CD4-positive, alpha-beta T cell (primary cell): ENCODE results near the gene TBC1D26. TPM values are rescaled to one million over a fixed set of nuclear protein-coding genes. Genes with fewer than 3 reads are reported as not detected.
"Not testable (repeated sequence)": the region's sequence is repeated elsewhere in the genome, so short reads cannot be mapped to it uniquely, and the experiment has no call there.

ENCODE experiments used
- ATAC-seq: fragments of 200-7000 bp; cut with Tn5 transposase; one replicate; pipeline ENCODE4 v1.10.0; 2022; ENCODE audit warnings: mild to moderate bottlenecking; ENCODE audit not compliant: poor library complexity
- CTCF ChIA-PET: fragments of 350-600 bp; sonication (Branson Sonifier 250); formaldehyde crosslinking; loops from one replicate; lab custom pipeline; 2021; ENCODE audit warnings: antibody characterized with exemption, inconsistent platforms; lab: Charles Lee
- POLR2A ChIA-PET: fragments of 350-600 bp; sonication (Branson Sonifier 250); formaldehyde crosslinking; loops from one replicate; lab custom pipeline; 2021; ENCODE audit warnings: antibody characterized with exemption, inconsistent platforms; lab: Charles Lee
- DNase-seq, 14 experiments: peaks; one replicate each; pipeline ENCODE4 v3.0.0-alpha.2; 2013 to 2020; ENCODE audit warnings: mixed read lengths in 2 of 14
- H3K27ac ChIP-seq, 2 donors: one replicate each; pipeline versions ENCODE4 v1.5.1 to v1.7.0; 2013; ENCODE audit warnings: low read length in 2 of 2, low read depth in 1 of 2, mild to moderate bottlenecking in 1 of 2
- H3K27me3 ChIP-seq, 2 experiments: 1 replicate in 1 of 2; 2 replicates in 1 of 2; pipeline versions ENCODE4 v1.6.1 to v1.7.0; 2013; ENCODE audit warnings: low read length in 2 of 2, control low read depth in 1 of 2, mild to moderate bottlenecking in 1 of 2, moderate library complexity in 1 of 2; ENCODE audit not compliant: insufficient read depth in 2 of 2, control insufficient read depth in 1 of 2
- H3K36me3 ChIP-seq: one replicate; pipeline ENCODE4 v1.6.1; 2013; ENCODE audit warnings: low read length, control low read depth; ENCODE audit not compliant: insufficient read depth
- H3K4me1 ChIP-seq: one replicate; pipeline ENCODE4 v1.6.1; 2013; ENCODE audit warnings: low read length, control low read depth; ENCODE audit not compliant: insufficient read depth
- H3K4me3 ChIP-seq: one replicate; pipeline ENCODE4 v1.5.1; 2013; ENCODE audit warnings: mild to moderate bottlenecking, low read length, moderate library complexity
- H3K9me3 ChIP-seq, 2 experiments: 1 replicate in 1 of 2; 2 replicates in 1 of 2; pipeline versions ENCODE4 v1.6.1 to v1.7.0; 2013; ENCODE audit warnings: low read length in 2 of 2, mild to moderate bottlenecking in 2 of 2, control low read depth in 1 of 2, moderate library complexity in 1 of 2; ENCODE audit not compliant: control insufficient read depth in 1 of 2, insufficient read depth in 1 of 2
- H3K27ac Mint-ChIP-seq: one replicate; pipeline ENCODE4 v1.8.0; 2020; ENCODE audit warnings: mixed read lengths
- H3K27me3 Mint-ChIP-seq: one replicate; pipeline ENCODE4 v1.8.0; 2021; ENCODE audit warnings: mixed read lengths
- H3K36me3 Mint-ChIP-seq: one replicate; pipeline ENCODE4 v1.8.0; 2021; ENCODE audit warnings: low read depth, mixed read lengths
- H3K4me1 Mint-ChIP-seq: one replicate; pipeline ENCODE4 v1.8.0; 2021; ENCODE audit warnings: low read depth, mixed read lengths
- H3K4me3 Mint-ChIP-seq: one replicate; pipeline ENCODE4 v1.8.0; 2020; ENCODE audit warnings: mild to moderate bottlenecking, mixed read lengths
- H3K9me3 Mint-ChIP-seq: one replicate; pipeline ENCODE4 v1.8.0; 2020; ENCODE audit warnings: mixed read lengths
- intact Hi-C, 2 experiments: fragments of 100-400 bp; cut with DNase I in 1 of 2; cut with micrococcal nuclease in 1 of 2; formaldehyde crosslinking; loops; one replicate each; pipeline versions ENCODE4 v1.15.1 to v1.9.0; 2023 to 2025; cut with DNase I, micrococcal nuclease
- total RNA-seq, 174 experiments: library from RNA in 2 of 174; stranded (reverse) in 2 of 174; gene quantifications; one replicate each; pipeline ENCODE4 v1.2.3 and lab custom pipeline; 2021 to 2026

Gene TBC1D26
- total RNA-seq, 2 experiments from 2014 or later: not detected

- Mint-ChIP-seq H3K4me1 (peaks cover 23% of the 10 kb centered on the region), H3K4me3 (peak overlapping the region; percentile 94), H3K36me3 (peaks cover 32% of the 10 kb centered on the region), H3K27ac (peak overlapping the region; percentile 92)
- H3K27me3 Mint-ChIP-seq, H3K9me3 Mint-ChIP-seq, H3K36me3 ChIP-seq, intact Hi-C loops, H3K4me1 ChIP-seq, CTCF ChIA-PET, H3K9me3 ChIP-seq, POLR2A ChIA-PET, H3K27me3 ChIP-seq: not testable (repeated sequence)
- ATAC-seq: peak; percentile 7
- peak in 1 of 14 experiments; percentile 26 for DNase-seq
- peak overlapping the region; percentile 60 for H3K4me3 ChIP-seq
- H3K27ac ChIP-seq: peak overlapping the region; percentile 53 to 74
These were observed 32.1 kb upstream of the TBC1D26 start for GRCh38 chr17:15699937-15700336.

GRCh38 chr17:15704239-15704638, 27.8 kb upstream of the TBC1D26 start:
- H3K4me1 Mint-ChIP-seq: peaks cover 15% of the 10 kb centered on the region
- H3K27ac ChIP-seq, H3K27ac Mint-ChIP-seq, H3K27me3 Mint-ChIP-seq, POLR2A ChIA-PET, intact Hi-C loops, H3K27me3 ChIP-seq, ATAC-seq, DNase-seq, H3K4me1 ChIP-seq, H3K4me3 Mint-ChIP-seq, H3K4me3 ChIP-seq, H3K9me3 Mint-ChIP-seq, CTCF ChIA-PET: not testable (repeated sequence)
- peaks cover 20 to 26% of the 10 kb centered on the region in 2 experiments for H3K9me3 ChIP-seq
- peaks cover 23% of the 10 kb centered on the region for H3K36me3 ChIP-seq
- peaks cover 74% of the 10 kb centered on the region for H3K36me3 Mint-ChIP-seq

DNA sequence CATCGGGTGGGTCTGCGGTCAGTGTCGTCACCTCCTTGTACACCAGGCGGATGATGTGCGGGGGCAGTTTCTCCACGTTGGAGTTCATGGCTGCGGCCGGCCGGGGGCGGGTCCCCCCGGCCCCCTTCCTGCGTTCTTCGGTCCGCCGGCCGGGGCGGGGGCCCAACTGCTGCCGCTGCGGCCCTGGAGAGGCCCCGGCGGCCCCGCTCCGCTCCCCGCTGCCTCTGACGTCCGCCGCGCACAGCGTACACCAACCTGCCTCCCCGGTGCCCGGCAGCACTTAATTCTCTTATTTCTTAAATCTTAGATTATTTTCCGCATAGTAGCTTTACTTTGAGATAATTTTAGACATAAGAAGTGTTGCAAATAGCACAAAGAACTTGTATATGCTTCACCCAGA, 27.3 kb upstream of the TBC1D26 start:
- POLR2A ChIA-PET, CTCF ChIA-PET, H3K9me3 Mint-ChIP-seq: not testable (repeated sequence)

GRCh38 chr17:15708879-15709278, 23.2 kb upstream of the TBC1D26 start:
- POLR2A ChIA-PET, ATAC-seq, H3K4me1 ChIP-seq, CTCF ChIA-PET, H3K27ac ChIP-seq, H3K27me3 Mint-ChIP-seq, H3K27me3 ChIP-seq, H3K4me3 Mint-ChIP-seq, intact Hi-C loops, H3K4me1 Mint-ChIP-seq, DNase-seq, H3K27ac Mint-ChIP-seq, H3K9me3 Mint-ChIP-seq, H3K4me3 ChIP-seq: not testable (repeated sequence)
- Histone ChIP-seq H3K9me3 (peaks cover 32% of the 10 kb centered on the region in 2 experiments), H3K36me3 (peaks cover 25% of the 10 kb centered on the region)
- H3K36me3 Mint-ChIP-seq: peaks cover 90% of the 10 kb centered on the region

More for the DNA sequence above, 27.3 kb upstream of the TBC1D26 start:
- H3K27me3 ChIP-seq, ATAC-seq, H3K4me3 Mint-ChIP-seq, H3K4me1 Mint-ChIP-seq, H3K4me3 ChIP-seq, DNase-seq, H3K4me1 ChIP-seq, H3K27me3 Mint-ChIP-seq, H3K27ac ChIP-seq, H3K27ac Mint-ChIP-seq, intact Hi-C loops: not testable (repeated sequence)
- peaks cover 75% of the 10 kb centered on the region for H3K36me3 Mint-ChIP-seq
- H3K36me3 ChIP-seq: peaks cover 23% of the 10 kb centered on the region
- H3K9me3 ChIP-seq: peaks cover 20 to 26% of the 10 kb centered on the region in 2 experiments

DNA sequence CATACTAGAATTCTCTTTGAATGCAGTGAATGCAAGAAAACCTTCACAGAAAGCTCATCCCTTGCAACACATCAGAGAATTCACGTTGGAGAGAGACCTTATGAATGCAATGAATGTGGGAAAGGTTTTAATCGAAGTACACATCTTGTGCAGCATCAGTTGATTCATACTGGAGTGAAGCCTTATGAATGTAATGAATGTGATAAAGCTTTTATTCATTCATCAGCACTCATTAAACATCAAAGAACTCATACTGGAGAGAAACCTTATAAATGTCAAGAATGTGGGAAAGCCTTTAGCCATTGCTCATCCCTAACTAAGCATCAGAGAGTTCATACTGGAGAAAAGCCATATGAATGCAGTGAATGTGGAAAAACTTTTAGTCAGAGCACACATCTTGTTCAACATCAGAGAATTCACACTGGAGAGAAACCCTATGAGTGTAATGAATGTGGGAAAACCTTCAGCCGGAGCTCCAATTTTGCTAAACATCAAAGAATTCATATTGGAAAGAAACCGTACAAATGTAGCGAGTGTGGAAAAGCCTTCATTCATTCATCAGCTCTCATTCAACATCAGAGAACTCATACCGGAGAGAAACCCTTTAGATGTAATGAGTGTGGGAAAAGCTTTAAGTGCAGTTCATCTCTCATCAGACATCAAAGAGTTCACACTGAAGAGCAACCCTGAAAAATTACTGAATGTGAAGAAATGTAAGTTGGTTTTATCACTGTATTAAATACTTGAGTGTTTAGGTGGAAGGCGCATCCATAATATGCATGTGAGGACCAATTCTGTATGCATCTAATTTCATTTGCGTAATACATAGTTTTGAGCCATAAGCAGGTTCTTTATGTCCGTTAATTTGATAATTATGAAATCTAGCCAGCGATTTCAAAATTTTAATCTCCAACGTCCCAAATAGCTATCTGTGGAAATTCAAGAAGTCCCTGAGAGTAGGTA, 15.2 kb upstream of the TBC1D26 start:
- H3K27me3 ChIP-seq, ATAC-seq, H3K9me3 Mint-ChIP-seq, intact Hi-C loops, H3K4me3 ChIP-seq, H3K4me1 Mint-ChIP-seq, H3K27me3 Mint-ChIP-seq, DNase-seq, H3K4me3 Mint-ChIP-seq, H3K36me3 ChIP-seq, CTCF ChIA-PET, H3K27ac Mint-ChIP-seq, POLR2A ChIA-PET, H3K4me1 ChIP-seq, H3K27ac ChIP-seq: not testable (repeated sequence)
- H3K9me3 ChIP-seq: peaks cover 12 to 39% of the 10 kb centered on the region in 2 experiments
- peaks cover 58% of the 10 kb centered on the region for H3K36me3 Mint-ChIP-seq

- peaks cover 0 to 19% of the 10 kb centered on the region in 2 experiments for H3K9me3 ChIP-seq
- H3K27me3 Mint-ChIP-seq, CTCF ChIA-PET, H3K27ac Mint-ChIP-seq, intact Hi-C loops, H3K36me3 ChIP-seq, H3K4me1 Mint-ChIP-seq, H3K36me3 Mint-ChIP-seq, H3K4me3 Mint-ChIP-seq, H3K27ac ChIP-seq, H3K9me3 Mint-ChIP-seq, POLR2A ChIA-PET, H3K4me3 ChIP-seq, ATAC-seq, DNase-seq, H3K4me1 ChIP-seq, H3K27me3 ChIP-seq: not testable (repeated sequence)
These were observed 1.5 kb upstream of the TBC1D26 start for GRCh38 chr17:15730535-15730934.
